ENCODE results near the gene WDPCP. TPM values are rescaled to one million over a fixed set of nuclear protein-coding genes. Genes with fewer than 3 reads are reported as not detected.
"Not testable (repeated sequence)": the region's sequence is repeated elsewhere in the genome, so short reads cannot be mapped to it uniquely, and the experiment has no call there.

WDPCP gene
- total RNA-seq, 1 donor, result 16.3 TPM

DNA sequence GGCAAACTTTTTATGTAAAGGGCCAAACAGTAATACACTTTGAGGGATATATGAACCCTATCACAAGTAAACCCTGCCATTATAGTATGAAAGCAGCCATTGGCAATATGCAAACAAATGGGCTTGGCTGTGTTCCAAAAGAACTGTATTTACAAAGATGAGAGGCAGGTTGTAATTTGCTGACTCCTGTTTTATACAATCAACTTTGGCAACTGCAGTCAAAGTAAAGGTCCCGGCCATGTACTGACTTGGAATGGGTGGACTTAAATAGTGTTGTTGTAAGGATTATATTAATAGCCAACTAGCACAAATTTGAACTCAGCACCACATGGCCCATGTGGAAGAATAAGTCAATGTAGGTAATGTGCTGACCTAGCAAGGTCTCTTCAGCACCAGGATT is 223.4 kb downstream of the WDPCP start:
- Histone ChIP-seq H3K27me3 (ENCODE audit: insufficient read depth, low read length) (no peaks in the 10 kb centered on the region), H4K20me1 (ENCODE audit: insufficient read depth, low read length) (no peaks in the 10 kb centered on the region), H2AFZ (ENCODE audit: low read length) (no peak overlapping the region), H3K4me2 (ENCODE audit: insufficient read depth, low read length) (no peak overlapping the region), H3K9me3 (ENCODE audit: low read depth, low read length) (no peaks in the 10 kb centered on the region), H3K79me2 (ENCODE audit: insufficient read depth, low read length) (no peaks in the 10 kb centered on the region), H3K27ac (ENCODE audit: low read depth, low read length) (no peak overlapping the region), H3K4me1 (ENCODE audit: insufficient read depth, low read length) (no peaks in the 10 kb centered on the region), H3K4me3 (ENCODE audit: insufficient read depth, low read length) (no peak overlapping the region), H3K36me3 (ENCODE audit: insufficient read depth, low read length) (no peaks in the 10 kb centered on the region)
- no peak for DNase-seq (ENCODE audit: insufficient read length, low spot score, missing footprints)
- TF ChIP-seq, protein P1, sequence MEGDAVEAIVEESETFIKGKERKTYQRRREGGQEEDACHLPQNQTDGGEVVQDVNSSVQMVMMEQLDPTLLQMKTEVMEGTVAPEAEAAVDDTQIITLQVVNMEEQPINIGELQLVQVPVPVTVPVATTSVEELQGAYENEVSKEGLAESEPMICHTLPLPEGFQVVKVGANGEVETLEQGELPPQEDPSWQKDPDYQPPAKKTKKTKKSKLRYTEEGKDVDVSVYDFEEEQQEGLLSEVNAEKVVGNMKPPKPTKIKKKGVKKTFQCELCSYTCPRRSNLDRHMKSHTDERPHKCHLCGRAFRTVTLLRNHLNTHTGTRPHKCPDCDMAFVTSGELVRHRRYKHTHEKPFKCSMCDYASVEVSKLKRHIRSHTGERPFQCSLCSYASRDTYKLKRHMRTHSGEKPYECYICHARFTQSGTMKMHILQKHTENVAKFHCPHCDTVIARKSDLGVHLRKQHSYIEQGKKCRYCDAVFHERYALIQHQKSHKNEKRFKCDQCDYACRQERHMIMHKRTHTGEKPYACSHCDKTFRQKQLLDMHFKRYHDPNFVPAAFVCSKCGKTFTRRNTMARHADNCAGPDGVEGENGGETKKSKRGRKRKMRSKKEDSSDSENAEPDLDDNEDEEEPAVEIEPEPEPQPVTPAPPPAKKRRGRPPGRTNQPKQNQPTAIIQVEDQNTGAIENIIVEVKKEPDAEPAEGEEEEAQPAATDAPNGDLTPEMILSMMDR (IDR thresholded peaks at IDR 0.05; ENCODE audit: extremely low read depth, low read depth, low read length), result no peak

DNA sequence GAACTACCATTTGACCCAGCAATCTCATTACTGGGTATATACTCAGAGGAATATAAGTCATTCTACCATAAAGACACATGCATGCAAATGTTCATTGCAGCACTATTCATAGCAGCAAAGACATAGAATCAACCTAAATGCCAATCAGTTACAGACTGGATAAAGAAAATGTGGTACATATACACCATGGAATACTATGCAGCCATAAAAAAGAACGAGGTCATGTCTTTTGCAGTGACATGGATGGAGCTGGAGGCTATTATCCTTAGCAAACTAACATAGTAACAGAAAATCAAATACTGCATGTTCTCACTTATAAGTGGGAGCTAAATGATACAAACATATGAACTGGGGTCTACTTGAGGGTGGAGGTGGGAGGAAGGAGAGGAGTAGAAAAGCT is 230.6 kb downstream of the WDPCP start:
- not testable (repeated sequence) for H3K4me1 ChIP-seq (ENCODE audit: insufficient read depth, low read length); H4K20me1 ChIP-seq (ENCODE audit: insufficient read depth, low read length); H3K4me3 ChIP-seq (ENCODE audit: insufficient read depth, low read length); H3K27me3 ChIP-seq (ENCODE audit: insufficient read depth, low read length); H3K27ac ChIP-seq (ENCODE audit: low read depth, low read length); H3K4me2 ChIP-seq (ENCODE audit: insufficient read depth, low read length); H3K36me3 ChIP-seq (ENCODE audit: insufficient read depth, low read length); H2AFZ ChIP-seq (ENCODE audit: low read length); DNase-seq (ENCODE audit: insufficient read length, low spot score, missing footprints); H3K9me3 ChIP-seq (ENCODE audit: low read depth, low read length); H3K79me2 ChIP-seq (ENCODE audit: insufficient read depth, low read length)

DNA sequence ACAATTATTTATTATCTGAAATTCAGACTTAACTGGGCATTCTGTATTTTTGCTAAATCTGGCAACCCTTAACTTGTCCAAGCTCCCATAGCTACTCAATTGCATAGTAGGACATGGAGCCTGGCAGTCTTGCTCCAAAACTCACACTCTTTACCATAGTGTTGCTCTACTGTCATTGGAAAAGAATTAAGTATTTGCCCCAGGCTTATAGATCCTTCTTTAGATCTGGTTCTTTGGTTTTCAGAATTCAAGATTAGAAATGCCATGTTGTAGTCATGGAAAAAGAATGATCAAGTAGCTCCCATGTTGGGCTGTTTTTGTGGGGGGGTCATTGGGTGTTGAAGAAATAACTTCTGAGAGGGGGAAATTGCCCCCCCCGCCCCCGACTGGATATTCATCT is 240.9 kb downstream of the WDPCP start:
- H3K4me1 ChIP-seq (ENCODE audit: insufficient read depth, low read length), result no peaks in the 10 kb centered on the region
- no peak overlapping the region for H3K4me3 ChIP-seq (ENCODE audit: insufficient read depth, low read length)
- no peak overlapping the region for H3K27ac ChIP-seq (ENCODE audit: low read depth, low read length)
- no peaks in the 10 kb centered on the region for H4K20me1 ChIP-seq (ENCODE audit: insufficient read depth, low read length)
- H3K36me3 ChIP-seq (ENCODE audit: insufficient read depth, low read length), result no peaks in the 10 kb centered on the region
- no peak overlapping the region for H3K4me2 ChIP-seq (ENCODE audit: insufficient read depth, low read length)
- H2AFZ ChIP-seq (ENCODE audit: low read length), result no peak overlapping the region
- H3K79me2 ChIP-seq (ENCODE audit: insufficient read depth, low read length), result no peaks in the 10 kb centered on the region
- H3K9me3 ChIP-seq (ENCODE audit: low read depth, low read length), result no peaks in the 10 kb centered on the region
- TF ChIP-seq, protein P1 (IDR thresholded peaks at IDR 0.05; ENCODE audit: extremely low read depth, low read depth, low read length), result no peak
- DNase-seq (ENCODE audit: insufficient read length, low spot score, missing footprints), result no peak
- no peaks in the 10 kb centered on the region for H3K27me3 ChIP-seq (ENCODE audit: insufficient read depth, low read length)

DNA sequence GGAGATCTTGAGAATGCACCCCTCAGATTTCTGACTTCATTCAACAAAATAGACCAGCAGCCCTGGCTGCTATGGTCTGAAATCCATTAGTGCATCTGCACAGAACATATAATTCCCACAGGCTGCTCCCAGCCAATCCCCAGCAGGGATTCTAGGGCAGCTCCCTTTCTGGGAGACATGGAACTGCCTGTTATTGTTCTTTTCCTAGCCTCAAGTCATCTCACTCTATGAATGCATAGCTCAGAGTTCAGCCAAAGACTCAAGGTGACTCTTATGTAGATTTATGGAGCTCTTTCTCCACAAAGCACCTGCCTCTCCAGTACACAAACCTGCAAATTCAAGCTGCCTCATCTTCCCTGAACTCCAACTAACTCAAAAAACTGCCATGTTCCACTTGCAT is 241.9 kb downstream of the WDPCP start:
- Histone ChIP-seq H3K27me3 (ENCODE audit: insufficient read depth, low read length) (no peaks in the 10 kb centered on the region), H3K4me2 (ENCODE audit: insufficient read depth, low read length) (no peak overlapping the region), H2AFZ (ENCODE audit: low read length) (no peak overlapping the region), H3K4me1 (ENCODE audit: insufficient read depth, low read length) (no peaks in the 10 kb centered on the region), H3K79me2 (ENCODE audit: insufficient read depth, low read length) (no peaks in the 10 kb centered on the region), H3K9me3 (ENCODE audit: low read depth, low read length) (no peaks in the 10 kb centered on the region), H3K36me3 (ENCODE audit: insufficient read depth, low read length) (no peaks in the 10 kb centered on the region), H4K20me1 (ENCODE audit: insufficient read depth, low read length) (no peaks in the 10 kb centered on the region), H3K27ac (ENCODE audit: low read depth, low read length) (no peak overlapping the region), H3K4me3 (ENCODE audit: insufficient read depth, low read length) (no peak overlapping the region)
- TF ChIP-seq, protein P1 (IDR thresholded peaks at IDR 0.05; ENCODE audit: extremely low read depth, low read depth, low read length), result no peak
- no peak for DNase-seq (ENCODE audit: insufficient read length, low spot score, missing footprints)

DNA sequence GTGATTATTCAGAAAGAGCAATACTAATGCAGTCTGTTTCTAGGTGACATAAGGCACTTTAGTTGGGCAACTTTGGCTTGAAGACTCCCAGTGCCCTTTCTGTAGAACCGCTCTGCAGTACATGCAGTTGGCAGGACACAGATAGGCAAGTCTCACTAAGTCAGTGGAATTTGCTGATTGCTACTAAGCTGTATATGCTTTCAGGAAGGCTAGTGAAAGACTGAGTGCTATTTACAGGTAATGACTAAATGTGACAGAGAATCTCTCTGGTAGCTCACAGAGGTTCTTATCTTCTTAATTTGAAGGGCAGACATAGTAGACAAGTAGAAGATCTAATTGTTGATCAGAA is 243.0 kb downstream of the WDPCP start:
- Histone ChIP-seq H3K27me3 (ENCODE audit: insufficient read depth, low read length) (no peaks in the 10 kb centered on the region), H3K4me3 (ENCODE audit: insufficient read depth, low read length) (no peak overlapping the region), H3K4me2 (ENCODE audit: insufficient read depth, low read length) (no peak overlapping the region), H2AFZ (ENCODE audit: low read length) (no peak overlapping the region), H3K27ac (ENCODE audit: low read depth, low read length) (no peak overlapping the region), H3K4me1 (ENCODE audit: insufficient read depth, low read length) (no peaks in the 10 kb centered on the region), H3K79me2 (ENCODE audit: insufficient read depth, low read length) (no peaks in the 10 kb centered on the region), H3K36me3 (ENCODE audit: insufficient read depth, low read length) (no peaks in the 10 kb centered on the region), H4K20me1 (ENCODE audit: insufficient read depth, low read length) (no peaks in the 10 kb centered on the region), H3K9me3 (ENCODE audit: low read depth, low read length) (no peaks in the 10 kb centered on the region)
- TF ChIP-seq, protein P1 (IDR thresholded peaks at IDR 0.05; ENCODE audit: extremely low read depth, low read depth, low read length), result no peak
- DNase-seq (ENCODE audit: insufficient read length, low spot score, missing footprints), result peak; percentile 5
